Hematopoietic multipotent progenitor cell treated with erythropoietin and hydrocortisone succinate and interleukin-3 and kit ligand, for 17 days (in vitro differentiated cells): ENCODE results near the gene PIAS1.
"Not testable (repeated sequence)": the region's sequence is repeated elsewhere in the genome, so short reads cannot be mapped to it uniquely, and the experiment has no call there.

Experiments used
- DNase-seq: peaks from one replicate; pipeline ENCODE4 v3.0.0-alpha.2; 2015; ENCODE audit warnings: low spot score

Gene PIAS1

GRCh38 chr15:68034719-68035293 is 19.3 kb upstream of the PIAS1 start:
- no peak for DNase-seq

DNA sequence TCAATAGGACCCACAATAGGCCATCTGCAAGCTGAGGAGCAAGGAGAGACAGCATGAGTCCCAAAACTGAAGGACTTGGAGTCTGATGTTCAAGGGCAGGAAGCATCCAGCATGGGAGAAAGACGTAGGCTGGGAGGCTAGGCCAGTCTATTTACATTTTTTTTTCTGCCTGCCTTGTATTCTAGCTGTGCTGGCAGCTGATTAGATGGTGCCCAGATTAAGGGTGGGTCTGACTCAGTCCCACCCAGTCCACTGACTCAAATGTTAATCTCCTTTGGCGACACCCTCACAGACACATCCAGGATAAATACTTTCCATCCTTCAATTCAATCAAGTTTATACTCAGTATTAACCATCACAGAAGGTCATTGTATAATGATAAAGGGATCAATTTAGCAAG is 15.9 kb upstream of the PIAS1 start:
- no peak for DNase-seq

- DNase-seq, result no peak
These were observed 14.0 kb upstream of the PIAS1 start for GRCh38 chr15:68040144-68040543.

DNA sequence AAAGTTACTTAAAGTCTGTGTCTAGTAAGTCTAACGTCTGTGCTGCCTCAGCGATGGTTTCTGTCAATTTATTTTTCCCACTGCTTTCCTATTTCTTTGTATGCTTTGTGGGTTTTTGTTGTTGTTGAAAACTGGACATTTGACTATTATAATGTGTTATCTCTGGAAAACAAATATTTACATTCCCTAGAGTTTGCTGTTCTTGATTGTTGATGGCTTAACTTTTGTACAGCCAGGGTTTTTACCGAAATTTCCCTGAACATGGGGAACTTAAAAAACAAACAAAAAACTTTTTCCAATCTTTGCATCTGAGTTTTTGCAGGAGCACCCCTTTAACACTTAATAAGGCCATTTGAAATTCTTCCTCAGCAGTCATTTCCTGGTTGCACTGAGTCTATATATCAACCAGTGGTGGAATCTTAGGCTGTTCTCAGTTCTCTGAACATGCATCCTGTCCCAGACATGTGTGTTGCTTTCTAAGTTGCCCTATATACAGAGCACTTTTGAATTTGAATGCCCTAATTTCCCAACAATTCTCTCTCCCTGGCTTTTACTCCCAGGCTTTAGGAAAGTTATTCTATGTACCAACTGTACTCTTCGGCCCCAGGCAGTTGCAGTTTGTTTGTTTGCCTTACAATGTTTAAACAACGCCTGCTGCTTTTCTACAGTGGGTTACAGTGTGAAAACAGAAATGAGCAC is 11.8 kb upstream of the PIAS1 start:
- no peak for DNase-seq

DNA sequence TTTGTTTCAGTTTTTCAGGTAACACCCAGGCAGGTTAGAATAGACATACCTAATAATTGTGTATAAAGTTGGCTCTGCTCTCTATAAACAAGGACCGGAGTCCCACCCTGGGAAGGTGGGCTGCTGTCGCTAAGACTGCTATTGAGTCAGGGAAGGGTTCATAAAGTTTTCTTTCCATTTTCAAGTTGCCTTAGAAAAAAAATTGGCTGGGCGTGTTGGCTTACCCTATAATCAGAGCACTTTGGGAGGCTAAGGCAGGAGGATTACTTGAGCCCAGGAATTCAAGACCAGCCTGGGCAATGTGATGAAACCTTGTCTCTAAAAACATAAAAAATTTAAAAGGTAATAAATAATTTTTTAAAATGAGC is 11.3 kb upstream of the PIAS1 start:
- DNase-seq, result no peak

DNA sequence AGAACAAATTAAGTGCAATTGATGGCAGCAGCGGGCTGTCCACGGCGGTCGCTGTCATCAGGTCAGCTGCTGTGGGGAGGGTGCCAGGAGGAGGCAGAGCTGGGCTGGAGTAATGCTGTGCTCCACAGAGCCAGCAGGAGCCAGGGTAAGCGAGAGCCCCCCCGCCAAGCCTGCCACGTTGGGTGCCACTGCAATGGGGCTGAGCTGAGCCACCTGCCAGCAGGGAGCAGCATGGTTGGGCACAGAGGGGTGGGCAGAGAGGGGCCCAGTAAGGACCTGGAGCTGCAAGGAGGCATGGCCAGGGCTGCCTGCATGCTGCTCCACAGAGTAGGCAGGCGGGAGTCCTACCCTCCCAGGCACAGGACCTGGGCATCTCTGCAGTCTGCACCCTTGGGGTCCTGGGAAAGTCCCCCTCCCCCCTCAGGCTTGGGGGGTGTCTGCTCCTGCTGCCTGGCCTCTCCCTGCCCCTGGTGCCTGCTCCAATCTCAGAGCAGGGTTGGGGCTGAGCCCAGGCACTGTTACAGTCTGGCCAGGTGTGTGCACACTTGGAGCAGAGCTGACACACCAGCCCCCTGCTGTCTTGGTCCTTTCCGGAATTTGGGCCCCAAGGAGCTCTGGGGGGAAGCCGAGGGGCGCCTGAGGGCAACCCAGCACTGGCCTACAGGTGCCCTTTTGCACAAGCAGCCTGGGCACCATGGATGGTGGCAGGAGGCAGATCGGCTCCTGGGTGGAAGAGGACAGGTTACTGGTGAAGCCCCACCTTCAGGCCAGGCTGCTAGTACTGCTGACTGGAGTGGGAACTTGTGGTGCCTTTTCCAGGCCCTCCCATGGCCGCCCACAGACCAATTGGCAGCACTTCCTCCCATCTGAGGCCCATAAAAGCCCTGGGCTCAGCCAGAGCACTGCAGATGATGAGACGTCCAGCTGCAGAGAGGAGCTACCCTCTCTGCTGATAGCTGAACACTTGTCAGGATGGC is 8.5 kb upstream of the PIAS1 start:
- DNase-seq, result no peak

DNA sequence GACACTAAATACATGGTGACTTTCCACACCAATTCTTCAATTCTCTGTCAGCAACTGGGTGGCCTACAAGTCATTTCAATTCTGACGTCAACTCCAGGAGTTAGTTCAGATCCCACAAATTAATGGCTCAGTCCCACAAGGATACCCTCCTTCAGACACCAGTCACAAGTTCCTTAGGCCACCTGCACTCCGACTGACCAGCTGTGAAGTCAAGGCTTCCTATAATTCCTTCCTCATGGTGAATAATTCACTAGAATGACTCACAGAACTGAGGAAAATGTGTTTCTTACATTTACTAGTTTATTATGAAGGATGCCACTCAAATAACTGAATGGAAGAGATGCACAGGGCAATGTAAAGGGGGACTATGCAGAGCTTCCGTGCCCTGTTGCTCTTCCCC is 6.3 kb upstream of the PIAS1 start:
- DNase-seq, result no peak

DNA sequence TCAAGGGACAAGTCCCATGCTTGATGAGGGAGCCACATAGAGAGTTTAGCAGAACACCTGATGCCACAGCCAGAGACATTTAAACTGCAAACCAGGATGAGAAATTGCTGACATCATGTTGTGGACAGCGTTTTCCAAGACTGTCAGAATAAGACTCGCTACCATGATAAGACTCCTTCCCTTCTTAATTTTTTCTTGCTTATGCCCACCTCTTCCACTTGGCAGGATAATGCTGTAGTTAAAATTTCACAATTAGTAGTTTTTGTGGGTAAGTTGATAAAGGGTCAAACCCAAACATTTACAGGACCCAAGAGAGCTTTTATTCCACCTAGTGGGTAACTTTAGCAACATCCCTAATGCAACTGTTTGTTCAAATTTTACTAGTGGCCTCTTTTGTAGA is 3.0 kb upstream of the PIAS1 start:
- DNase-seq, result no peak

- DNase-seq, result no peak
These were observed 2.2 kb upstream of the PIAS1 start for GRCh38 chr15:68051907-68052306.

- no peak for DNase-seq
These were observed 1.7 kb upstream of the PIAS1 start for GRCh38 chr15:68052431-68052830.

- DNase-seq, result no peak
These were observed 1.1 kb upstream of the PIAS1 start for GRCh38 chr15:68053001-68053400.

- peak; percentile 43 for DNase-seq
These were observed 611 bp downstream of the PIAS1 start for GRCh38 chr15:68054628-68055223.

GRCh38 chr15:68055224-68055705 is 1.1 kb downstream of the PIAS1 start:
- peak; percentile 34 for DNase-seq

DNA sequence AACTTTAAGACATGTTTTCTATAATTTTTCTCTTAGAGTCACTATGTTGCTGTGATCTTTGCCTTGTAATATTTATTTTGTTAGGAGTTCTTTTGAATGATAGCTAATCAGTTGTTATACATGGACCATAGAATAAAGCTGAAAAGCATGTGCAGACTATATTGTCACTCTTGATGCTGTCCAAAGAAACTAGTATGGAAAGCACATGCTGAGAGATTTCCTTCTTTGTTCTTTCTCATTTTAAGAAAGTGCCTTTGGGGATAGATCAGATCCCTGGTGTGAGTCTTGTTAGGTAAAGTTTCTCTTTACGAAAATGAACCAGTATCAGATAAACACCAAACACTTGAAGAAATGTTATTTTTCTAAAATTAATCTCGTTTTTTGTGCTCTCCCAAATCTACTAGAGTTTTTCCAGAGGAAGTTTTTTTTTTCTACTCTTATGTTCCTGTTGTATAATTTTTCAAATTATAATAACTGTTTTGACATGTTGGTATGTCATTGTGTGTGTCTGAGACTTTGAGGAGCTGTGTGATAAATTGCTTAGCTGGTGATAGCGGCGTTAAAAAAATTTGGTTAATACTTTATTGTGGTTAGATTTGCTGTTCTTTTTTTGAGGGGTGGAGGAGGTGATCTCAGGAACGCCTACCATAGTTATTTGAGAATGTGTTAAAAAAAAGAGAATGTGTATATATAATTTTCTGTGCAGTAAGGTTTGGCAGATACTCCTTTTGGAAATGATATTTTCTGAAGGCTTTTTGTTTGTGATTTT is 2.2 kb downstream of the PIAS1 start:
- DNase-seq, result no peak

- DNase-seq, result no peak
These were observed 2.9 kb downstream of the PIAS1 start for GRCh38 chr15:68057034-68057433.

DNA sequence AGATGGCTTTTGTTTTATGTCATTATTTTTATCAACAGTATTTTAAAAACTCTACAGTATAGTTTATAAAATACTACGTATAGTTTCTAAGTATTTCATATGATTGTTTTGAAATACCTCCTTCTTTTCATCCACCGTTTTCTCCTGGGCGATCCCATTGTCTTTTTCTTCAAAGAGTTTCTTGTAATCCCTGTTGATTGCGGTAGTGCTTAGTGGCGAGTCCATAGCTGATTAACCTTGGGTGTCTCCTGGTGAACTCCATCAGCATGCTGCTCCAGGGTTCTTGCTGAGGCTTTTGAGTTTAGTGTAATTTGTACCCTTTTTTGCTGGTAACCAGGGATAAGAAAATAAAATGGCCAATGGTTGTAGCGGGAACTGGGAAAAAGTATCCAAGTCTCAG is 3.6 kb downstream of the PIAS1 start:
- no peak for DNase-seq

GRCh38 chr15:68058970-68059369 is 4.9 kb downstream of the PIAS1 start:
- not testable (repeated sequence) for DNase-seq

GRCh38 chr15:68059630-68060029 is 5.5 kb downstream of the PIAS1 start:
- no peak for DNase-seq

DNA sequence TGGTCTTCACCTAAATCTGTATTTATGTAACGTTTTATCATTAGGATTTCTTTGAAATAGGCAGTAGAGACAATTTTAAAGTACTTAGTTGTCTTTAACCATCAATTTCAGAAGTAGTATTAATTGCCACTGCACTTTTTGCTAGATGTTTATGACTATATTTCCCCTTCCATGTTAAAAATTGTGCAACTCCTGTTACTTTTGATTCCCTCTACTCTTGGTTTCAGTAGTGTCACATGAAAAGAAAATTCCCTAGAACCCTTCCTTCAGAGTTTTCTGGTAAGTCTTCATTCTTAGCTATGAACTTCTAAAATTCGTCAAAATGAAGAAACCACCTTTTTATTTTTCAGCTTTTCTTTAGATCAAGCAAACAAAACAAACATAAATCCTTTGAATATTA is 7.1 kb downstream of the PIAS1 start:
- DNase-seq, result no peak

DNA sequence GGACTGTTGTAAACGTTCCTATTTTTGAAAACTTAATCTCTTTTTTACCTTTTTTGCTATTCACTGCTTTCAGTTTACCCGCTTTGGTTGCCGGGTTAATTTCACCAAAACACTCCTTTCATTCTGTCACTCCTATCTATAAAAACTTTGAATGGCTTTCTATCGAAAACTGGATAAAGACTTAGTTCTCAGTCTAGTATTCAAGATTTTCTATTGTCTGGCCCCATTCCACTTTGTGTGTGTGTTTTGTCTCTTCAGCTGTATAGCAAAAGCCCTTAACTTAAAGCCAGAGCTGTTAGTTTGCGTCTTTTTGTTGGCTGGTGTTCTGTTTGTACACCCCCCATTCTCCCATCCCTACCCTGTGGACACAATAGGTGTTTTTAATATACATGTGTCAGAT is 7.5 kb downstream of the PIAS1 start:
- DNase-seq, result no peak

- no peak for DNase-seq
These were observed 8.1 kb downstream of the PIAS1 start for GRCh38 chr15:68062214-68062613.
